HG02943 (cell line): ENCODE results near the gene ARHGAP30.

Source experiments
- ATAC-seq: cut with Tn5 transposase; IDR thresholded peaks from one replicate; pipeline ENCODE4 v1.9.1; 2021; ENCODE audit warnings: mild to moderate bottlenecking, low read depth, moderate library complexity; ENCODE audit not compliant: unreplicated experiment

The ARHGAP30 gene

DNA sequence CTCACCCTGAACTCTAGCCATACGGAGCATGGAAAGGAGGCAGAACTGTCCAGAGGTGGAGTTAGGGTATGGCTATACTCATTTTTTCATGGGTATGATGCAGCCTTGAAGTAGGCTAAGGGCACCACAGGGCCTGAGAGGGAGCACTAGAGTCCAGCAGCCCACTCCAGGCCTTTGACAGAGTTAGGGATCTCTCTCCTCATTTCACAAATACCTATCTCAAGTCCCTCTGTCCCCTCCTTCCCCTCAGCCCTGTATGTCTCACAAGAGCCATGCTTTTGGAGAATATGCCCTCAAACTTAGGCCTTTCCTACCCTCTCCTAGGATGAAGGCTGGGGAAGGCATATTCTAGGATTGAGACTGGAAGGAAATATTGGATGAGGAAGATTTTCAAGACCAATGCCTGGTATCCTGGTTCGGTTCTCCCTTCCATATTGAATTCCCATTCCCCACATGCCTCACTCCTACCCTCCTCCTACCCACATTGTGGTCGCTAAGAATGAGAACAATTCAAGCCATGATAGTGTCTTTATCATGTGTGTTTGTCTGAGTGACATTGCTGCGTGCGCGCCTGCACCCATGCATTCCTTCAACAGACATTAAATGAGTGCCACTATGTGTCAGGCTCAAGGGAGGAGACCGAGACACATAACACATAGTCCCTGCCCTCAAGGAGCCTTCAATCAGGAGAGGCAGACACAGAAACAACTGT is 22.3 kb upstream of the ARHGAP30 start:
- ATAC-seq: no peak

DNA sequence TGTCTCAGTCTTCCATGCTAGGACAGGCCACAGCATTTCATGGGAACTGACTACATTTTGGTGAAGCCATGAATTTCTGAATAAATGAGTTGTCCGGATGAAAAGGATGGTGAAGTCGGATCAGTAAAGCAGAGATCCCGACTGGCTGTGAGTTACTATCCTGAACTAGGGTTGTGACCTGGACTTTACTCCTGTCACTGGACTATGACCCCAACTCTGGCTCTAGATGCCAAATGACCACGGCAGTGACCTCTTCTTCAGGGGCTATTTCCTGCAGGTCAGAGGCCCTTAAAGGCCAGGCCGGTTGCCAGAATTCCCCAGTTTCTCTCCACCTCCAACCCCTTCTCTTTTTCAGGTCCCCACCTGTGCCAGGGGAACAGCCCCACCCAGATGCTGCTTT is 21.4 kb upstream of the ARHGAP30 start:
- ATAC-seq: no peak

DNA sequence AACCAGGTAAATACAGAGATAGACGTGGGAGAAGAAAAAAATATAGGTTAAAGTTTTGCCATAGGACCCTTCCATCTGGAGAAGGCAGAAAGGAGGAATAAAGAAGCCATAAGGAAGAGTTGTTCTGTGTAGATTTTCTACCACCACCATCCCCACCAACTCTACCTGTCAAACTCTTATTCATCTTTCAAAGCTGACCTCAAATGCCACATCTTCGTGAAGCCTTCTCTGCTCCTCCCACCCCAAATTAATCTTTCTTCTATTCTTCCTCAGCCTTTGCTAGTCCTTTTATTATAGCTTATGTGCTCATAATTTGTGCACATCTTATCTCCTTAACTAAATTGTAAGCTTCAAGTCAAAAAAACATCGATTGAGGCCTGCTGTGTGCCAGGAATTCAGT is 20.9 kb upstream of the ARHGAP30 start:
- no peak for ATAC-seq

DNA sequence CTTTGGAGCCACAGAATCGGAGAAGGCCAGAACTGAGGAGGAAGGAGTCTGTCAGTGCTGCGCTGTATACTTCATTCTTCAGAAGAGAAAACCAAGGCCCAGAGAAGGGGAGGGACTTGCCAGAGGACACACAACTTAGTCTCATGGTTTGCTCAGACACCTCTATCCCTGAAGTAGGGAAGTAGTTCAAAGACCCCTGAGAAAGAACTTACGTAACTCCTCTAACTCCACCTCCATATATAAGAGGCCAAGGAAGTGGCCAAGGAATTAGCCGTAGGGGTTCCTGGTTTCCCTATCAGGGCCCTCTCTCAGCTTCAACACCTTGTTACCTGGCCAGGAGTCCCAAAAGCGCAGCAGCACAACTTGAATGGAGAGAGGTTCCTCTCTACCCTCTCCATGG is 20.2 kb upstream of the ARHGAP30 start:
- no peak for ATAC-seq

DNA sequence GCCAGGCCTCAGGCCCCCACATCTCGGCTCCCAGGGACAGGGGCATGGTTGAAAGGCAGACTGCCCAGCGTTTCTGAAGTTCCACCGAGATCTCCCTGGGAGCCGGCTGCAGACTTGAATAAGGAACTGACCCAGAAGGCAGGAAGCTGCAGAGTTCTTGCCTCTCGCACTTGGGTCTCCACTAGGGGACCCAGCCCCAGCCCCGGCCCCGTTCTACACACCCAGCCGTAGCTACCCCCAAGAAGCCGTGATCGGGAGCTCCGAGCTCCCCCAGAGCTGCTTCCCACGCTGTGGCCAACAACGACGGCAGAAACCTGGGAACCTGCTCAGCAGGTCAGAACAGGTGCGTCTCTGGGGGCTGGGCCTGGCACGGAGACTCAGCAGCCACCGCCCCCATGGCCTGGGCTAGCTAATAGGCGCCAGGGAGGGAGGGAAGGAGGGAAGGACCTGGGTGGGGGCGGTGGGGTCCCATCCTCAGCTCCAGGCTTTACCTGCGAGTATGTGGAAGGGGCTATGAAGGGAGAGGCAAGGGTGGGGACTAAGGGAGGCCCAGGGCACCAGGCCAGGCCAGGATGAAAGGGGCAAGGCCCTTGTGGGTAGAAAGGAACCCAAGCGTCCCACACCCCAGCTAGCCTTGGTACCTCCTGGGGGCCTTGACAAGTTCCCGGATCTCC is 19.7 kb upstream of the ARHGAP30 start, which contains the start of gene NECTIN4:
Gene NECTIN4 (minus strand): TSS at position 308 of the 674 bp plus-strand sequence. CDS start 262 bp downstream, at position 46.
- ATAC-seq: no peak

DNA sequence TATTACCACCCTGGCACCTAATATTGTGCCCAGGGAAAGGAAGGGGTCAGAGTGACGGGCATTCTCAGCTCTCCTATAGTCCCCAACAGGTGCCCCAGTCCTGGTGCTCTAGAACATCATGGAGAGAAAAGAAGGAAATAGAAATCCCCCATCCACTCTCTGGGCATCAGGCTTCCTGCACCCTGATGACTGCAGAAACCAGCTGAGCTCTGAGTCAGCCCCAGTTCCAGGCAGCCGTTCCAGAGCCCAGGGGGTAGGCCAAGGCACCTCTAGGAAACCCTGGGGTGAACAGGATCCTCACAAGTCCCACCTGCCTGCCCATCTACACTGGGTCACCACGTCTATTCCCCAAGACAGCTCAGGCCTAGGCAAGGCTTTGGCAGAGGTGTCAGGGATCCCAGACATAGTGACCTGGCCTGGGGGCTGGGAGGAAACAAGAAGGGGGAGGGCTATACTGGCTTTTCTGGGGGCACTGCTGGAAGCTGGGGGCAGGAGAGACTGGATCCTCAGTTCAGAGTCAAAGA is 19.0 kb upstream of the ARHGAP30 start:
- no peak for ATAC-seq

DNA sequence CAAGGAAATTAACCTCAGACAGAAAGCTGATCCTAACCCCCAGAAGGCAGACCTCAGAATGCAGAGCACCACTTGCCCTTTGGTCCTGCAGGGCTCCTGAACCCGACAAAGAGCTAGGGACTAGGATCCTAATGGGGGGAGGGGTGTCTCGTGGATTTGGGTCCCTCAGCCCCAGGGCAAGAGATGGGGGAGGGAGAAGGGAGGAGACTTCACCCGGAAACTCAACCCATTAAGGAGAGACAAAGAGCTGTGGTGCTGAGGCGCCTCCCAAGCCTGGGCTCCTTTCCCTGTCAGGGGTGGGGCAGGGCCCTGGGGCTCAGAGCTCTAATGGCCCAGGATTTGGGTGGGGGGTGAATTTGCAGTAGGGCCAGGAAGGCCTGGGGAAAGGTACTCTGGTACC is 16.8 kb upstream of the ARHGAP30 start:
- no peak for ATAC-seq

DNA sequence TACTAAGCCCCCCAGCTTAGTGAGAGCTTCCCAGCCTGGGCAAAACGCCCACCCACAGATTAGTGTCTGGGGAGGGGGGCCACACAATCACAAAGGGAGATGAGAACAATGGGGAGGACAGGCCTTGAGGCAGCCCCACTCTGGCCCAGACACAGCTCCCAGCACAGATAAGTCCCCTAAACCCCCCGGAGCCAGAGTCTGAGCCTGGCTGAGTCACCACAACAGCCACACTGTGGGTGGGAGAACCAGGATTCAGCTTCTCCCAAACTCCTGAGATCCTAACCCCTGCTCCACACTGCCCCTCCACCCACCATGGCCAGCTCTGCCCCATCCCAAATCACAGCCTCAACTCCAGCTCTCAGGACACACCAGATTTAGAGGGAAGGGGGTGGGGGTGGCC is 15.5 kb upstream of the ARHGAP30 start:
- ATAC-seq: no peak

DNA sequence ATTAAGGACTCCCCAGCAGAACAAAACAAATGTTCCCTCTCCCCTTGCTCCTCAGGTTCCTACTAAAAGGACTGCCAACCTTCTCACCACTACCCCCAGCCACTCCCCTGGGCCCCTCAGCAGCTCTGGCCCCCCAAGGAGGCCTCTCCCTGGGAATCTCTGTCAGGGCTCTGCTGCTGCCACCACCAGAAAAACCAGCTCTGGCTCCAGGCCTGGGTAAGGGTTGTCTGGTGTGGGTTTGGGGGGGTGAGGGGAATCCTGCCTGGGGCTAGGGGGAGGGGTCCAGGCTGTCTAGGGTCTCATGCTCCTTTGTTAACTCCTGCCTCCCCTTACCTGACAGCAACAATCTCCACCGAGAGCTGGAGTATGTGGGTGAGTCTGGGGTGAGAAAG is 14.9 kb upstream of the ARHGAP30 start:
- ATAC-seq: no peak

DNA sequence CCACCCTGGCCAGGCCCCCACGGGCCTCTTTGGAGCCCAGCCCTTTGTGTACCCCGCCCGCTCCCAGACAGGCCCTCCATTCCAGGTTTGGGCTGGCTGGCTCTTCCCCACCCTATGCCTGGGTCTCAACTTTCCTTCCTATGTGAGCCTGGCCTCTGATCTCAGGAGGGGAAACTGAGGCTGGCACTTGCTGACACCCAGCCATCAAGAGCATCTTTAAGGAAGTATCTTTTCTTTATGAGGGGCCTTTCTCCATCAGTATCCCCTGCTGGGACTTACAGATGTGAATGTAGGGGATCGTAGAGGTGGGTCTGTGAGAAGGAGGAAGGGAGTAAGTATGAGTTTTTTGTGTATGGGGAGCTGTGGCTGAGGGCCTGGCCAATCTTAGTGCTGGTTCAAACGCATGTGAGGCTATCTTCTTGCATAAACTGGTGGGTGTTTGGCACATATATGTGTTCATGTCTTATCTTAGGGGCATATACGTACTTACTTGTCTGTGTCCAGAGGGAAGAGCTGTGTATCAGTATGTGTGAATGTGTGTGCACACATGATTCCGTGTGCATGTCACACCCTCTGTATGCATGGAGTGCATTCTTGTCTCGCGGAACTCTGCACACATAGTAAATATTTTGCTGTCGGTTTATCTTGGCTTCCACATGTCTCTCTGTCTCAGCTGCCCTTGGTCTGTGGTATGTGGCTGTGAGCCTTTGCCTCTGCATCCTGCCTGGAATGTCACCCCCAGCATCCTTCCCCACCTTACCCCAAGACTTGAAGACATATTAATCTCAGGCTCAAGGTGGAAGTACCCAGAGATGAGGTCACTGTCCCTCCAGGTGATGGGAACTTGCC is 14.3 kb upstream of the ARHGAP30 start:
- no peak for ATAC-seq

DNA sequence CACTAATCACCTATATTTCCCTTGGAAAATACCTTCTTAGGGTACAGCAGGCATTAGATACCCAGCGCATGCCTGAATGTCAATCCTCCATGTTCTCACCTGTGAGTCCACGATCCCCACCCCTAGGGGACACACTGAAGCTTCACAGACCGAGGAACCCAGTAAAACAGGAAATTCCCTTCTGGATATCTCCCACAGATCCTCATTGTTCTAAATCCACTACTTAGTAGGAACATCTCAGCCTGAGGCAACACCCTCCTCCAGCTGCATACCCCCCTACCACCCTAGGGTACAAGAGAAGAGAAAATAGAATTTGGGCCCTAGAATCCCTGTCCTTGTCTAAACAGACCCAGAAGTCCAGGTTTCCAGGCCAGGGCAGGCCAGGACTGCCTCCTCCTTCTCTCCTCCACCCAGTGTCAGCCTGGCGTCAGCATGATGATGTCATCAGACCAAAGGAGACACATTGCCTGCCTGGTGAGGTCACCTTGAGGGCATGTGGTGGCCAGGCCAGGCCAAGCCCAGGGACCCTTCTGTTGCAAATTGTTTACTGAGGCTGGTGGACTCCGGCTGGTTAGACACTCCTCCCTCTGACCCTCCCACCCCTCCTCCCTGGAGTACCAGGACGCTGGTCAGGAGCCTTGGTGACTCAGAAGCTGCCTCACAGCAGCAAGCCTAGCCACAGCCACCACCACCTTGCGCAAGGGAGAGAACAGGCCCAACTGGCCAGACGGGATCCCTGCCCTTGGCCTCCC is 13.5 kb upstream of the ARHGAP30 start:
- ATAC-seq: no peak

DNA sequence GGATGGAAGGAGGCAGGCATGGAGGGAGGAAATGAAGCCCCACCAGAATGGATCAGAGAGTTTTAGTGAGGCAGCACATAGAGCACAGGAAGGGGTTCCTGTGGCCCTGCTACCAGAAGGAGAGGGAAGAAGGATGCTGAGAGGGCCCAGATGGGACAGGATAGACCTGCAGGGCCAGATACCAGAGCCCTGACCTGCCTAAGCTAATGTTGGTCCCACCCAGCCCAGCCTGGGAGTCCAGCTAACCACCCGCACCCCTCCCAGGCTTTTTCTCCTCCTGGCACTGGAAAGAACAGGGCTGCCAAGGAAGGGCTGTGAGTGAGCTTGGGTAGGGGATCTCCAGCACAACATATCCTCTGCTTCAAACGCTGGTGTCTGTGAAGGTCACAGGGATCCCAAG is 12.8 kb upstream of the ARHGAP30 start:
- no peak for ATAC-seq

DNA sequence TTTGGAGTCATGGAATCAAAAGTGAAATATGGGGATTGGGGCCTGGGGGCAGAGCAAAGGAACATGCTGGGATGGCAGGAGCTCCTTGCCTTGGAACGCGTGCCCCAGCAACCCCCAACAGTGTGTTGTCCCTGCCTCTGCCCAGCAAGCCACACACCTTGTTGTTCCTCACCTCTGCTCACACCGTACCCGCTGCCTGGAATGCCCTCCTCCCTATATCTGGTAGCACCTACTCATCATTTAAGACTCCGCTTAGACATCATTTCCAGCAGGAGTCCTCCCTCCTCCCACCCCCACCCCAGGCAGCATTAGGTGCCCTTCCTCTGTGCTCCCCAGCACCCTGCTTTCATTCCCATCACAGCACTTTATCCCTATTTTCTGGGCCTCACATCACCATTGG is 11.8 kb upstream of the ARHGAP30 start:
- no peak for ATAC-seq

DNA sequence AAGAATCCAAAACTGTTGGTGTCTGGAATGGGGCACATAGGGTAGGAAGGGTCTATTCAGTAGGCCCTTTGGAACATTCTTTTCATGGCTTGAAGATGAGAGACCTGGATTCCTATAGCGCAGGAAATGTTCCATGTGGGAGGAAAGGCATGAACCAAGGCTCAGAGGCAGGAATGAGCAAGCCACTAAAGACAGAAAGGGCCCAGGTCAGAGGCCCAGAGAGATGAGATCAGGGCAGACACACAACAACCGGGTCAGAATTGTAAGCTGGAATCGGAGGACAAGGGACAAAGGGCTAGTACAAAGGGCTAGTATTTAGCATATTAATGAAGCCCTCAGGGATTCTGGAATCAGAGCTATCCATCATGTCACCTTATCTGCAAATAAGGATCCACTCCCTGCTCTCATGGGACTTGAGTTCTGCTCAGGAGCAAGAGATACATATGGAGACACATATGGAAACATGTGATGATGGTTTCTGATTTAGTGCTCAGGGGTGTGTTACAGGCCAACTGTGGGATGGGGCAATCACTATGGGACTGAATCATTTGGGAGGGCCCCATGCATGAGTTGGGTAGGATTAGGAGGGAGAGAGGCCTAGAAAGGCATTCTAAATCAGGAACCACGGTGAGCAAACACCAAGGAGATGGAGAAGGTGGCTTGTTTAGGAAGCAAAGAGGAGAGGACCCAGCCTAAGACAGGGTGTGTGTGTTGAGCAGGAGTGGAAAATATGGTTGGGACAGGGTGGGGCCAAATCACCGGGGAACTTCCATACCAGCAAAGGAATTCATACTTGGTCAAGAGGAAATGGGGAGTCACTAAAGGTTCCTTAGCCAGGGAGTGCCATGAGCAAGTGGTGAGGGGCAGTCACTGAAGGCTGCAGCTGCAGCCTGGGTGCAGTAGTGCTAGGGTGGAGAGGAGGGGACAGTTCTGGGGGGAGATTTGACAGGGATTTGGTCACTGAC is 11.0 kb upstream of the ARHGAP30 start:
- ATAC-seq: no peak

DNA sequence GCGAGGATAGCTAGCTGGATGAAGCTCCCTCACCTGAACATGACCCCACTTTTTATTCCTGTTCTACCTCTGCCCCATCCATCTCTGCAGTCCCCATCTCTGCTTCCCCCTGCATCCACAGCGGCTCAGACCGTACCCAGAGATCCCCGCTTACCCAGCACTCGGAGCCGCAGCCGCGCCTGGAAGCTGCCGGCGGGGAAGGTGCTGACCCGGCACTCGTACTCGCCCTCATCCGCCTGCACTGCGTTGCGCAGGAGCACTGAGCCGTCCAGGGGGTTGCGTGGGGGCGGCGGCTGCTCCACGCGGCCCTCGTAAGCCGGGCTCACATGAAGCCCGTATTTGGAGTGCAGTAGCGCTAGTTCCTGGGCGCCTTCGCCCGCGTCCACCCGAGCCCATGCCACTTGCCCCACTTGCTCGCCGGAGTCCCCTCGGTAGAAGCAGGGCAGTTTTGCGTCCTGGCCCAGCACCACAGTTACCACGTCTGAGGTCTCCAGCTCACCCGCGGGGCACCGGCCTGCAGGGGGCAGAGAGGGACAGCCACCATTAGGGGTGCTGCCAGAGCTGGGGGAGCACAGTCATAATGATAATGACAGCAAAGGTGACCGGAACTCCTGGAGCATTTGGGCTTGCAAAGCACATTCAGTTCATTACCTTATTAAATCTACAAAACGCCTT is 9.9 kb upstream of the ARHGAP30 start:
- no peak for ATAC-seq

DNA sequence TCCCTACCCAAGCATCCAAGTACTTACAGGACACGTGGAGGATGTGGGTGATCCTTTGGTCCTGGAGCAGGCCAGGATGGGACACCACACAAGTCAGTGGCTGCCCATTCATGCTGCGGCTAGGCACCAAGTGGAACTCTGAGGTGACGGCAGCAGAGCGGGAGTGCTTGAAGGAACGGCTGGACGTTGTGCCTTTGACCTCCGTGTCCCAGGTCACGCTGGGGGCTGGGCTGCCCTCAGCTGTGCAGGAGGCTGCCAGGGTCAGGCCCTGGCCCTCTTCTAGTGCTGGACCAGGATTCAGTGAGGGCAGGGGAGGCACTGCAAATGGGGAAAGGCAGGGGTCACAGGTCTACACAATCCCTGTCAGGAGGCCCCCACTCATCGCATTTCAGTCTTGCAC is 7.7 kb upstream of the ARHGAP30 start:
- no peak for ATAC-seq

DNA sequence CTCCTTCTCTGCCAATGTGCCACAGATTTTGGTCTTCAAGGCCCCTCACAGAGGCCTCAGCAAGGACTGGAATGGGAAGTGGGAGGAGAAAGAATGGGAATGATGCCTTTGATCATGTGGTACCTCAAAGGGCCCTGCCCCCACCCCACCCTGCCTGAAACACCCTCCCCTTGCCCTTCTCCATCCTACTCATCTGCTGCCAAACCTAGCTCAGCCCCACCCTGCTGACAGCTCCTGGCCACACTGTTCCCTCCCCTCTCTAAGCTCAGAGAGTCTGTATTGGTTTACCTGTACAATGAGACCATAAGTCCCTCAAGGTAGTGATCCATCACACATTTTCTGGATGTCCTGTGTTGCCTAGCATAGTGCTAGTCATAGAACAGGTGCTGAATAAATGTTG is 6.7 kb upstream of the ARHGAP30 start:
- no peak for ATAC-seq

DNA sequence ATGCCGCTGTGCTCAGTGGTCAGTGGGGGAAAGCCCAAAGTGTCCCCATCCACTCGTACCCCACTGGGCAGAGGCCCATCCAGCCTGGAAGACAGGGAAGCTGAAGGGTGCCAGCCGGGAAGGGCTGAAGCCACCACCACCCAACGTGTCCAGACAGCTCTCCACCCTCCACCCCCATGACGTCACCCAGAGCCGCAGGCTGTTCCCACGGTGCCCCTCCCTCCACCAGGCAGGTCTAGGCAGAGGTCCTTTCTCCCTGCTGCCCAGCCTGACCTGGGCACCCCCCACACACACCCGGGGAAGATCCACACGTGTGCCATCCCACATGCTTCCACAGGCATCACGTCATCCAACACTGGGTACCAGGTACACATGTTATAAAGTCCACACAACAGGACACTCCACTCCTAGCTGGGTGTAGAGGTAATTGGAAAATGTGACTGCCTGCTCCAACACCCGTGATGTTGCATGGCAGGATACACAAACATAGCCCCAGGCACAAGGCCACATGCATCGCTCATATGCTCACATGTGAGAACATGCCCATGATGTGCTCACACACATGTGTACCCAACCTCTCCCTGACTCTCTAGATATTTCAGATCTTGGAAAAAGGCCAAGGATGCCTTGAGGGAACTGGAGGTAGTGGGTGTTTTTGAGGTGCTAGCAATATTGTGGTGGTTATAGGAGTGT is 5.1 kb upstream of the ARHGAP30 start:
- ATAC-seq: no peak
